Posterior cingulate gyrus (tissue), 11 donors: Measurements from ENCODE around the gene OR5B21.

Experiments used
- DNase-seq, 10 donors: peaks; one replicate each; pipeline versions ENCODE4 v3.0.0 to v3.0.0-alpha.2; 2020 to 2021; ENCODE audit warnings: mixed read lengths in 3 of 10
- intact Hi-C: fragments of 100-400 bp; cut with DNase I; formaldehyde crosslinking; loops from one replicate; pipeline ENCODE4 v1.15.1; 2023

OR5B21 gene

GRCh38 chr11:58508005-58508404, at the start of gene OR5B21:
TSS of gene OR5B21 (minus strand) at chr11:58508105. CDS start at chr11:58508105, 0 bp downstream.
- intact Hi-C loops, result no loop called here
- DNase-seq, result no peak

GRCh38 chr11:58549644-58550043, 41.7 kb upstream of the OR5B21 start:
- DNase-seq, result no peak

GRCh38 chr11:58546841-58547240, 38.9 kb upstream of the OR5B21 start:
- DNase-seq, result no peak
- intact Hi-C loops, result no loop called here

More at GRCh38 chr11:58549644-58550043, 41.7 kb upstream of the OR5B21 start:
- intact Hi-C loops, result no loop called here

- intact Hi-C loops, result no loop called here
- peak in 2 of 10 donors; percentile 72 to 80 for DNase-seq
These were observed 24.0 kb upstream of the OR5B21 start for GRCh38 chr11:58531865-58532341.

GRCh38 chr11:58530236-58530635, 22.3 kb upstream of the OR5B21 start:
- intact Hi-C loops, result no loop called here

GRCh38 chr11:58527429-58527828, 19.5 kb upstream of the OR5B21 start:
- intact Hi-C loops, result no loop called here
- peak in 1 of 10 donors; percentile 62 for DNase-seq

More at GRCh38 chr11:58530236-58530635, 22.3 kb upstream of the OR5B21 start:
- no peak for DNase-seq

GRCh38 chr11:58526721-58527120, 18.8 kb upstream of the OR5B21 start:
- DNase-seq, result no peak
- intact Hi-C loops, result no loop called here

- DNase-seq, result peak in 1 of 10 donors; percentile 22
- intact Hi-C loops, result no loop called here
These were observed 17.2 kb upstream of the OR5B21 start for GRCh38 chr11:58525037-58525614.

GRCh38 chr11:58524232-58525036, 16.5 kb upstream of the OR5B21 start:
- intact Hi-C loops, result no loop called here

GRCh38 chr11:58513747-58514367, 6.0 kb upstream of the OR5B21 start:
- DNase-seq, result peak in 6 of 10 donors; percentile 40 to 92 (median 44)
- intact Hi-C loops, result loop anchor here (10.0 kb wide), 3 partner anchors 759 to 1169 kb away; partner anchors contain the start of gene BTBD18

More at GRCh38 chr11:58524232-58525036, 16.5 kb upstream of the OR5B21 start:
- DNase-seq, result peak in 9 of 10 donors; percentile 34 to 93 (median 63)

- intact Hi-C loops, result loop anchor here (10.0 kb wide), 3 partner anchors 757 to 1167 kb away; partner anchors contain the start of gene BTBD18
- no peak for DNase-seq
These were observed 3.7 kb upstream of the OR5B21 start for GRCh38 chr11:58511636-58512035.

GRCh38 chr11:58509748-58510147, 1.8 kb upstream of the OR5B21 start:
- intact Hi-C loops, result loop anchor here (10.0 kb wide), 3 partner anchors 755 to 1165 kb away; partner anchors contain the start of gene BTBD18
- DNase-seq, result no peak

- DNase-seq, result no peak
- intact Hi-C loops, result no loop called here
These were observed 909 bp upstream of the OR5B21 start for GRCh38 chr11:58508814-58509213.

- no peak for DNase-seq
These were observed 550 bp downstream of the OR5B21 start for GRCh38 chr11:58507355-58507754.

GRCh38 chr11:58506935-58507334, 970 bp downstream of the OR5B21 start:
- DNase-seq, result no peak
- intact Hi-C loops, result no loop called here

More at GRCh38 chr11:58507355-58507754, 550 bp downstream of the OR5B21 start:
- intact Hi-C loops, result no loop called here

GRCh38 chr11:58505849-58506248, 2.1 kb downstream of the OR5B21 start:
- DNase-seq, result no peak
- intact Hi-C loops, result no loop called here

- DNase-seq, result no peak
- intact Hi-C loops, result no loop called here
These were observed 3.7 kb downstream of the OR5B21 start for GRCh38 chr11:58504232-58504631.

- no peak for DNase-seq
- intact Hi-C loops, result no loop called here
These were observed 4.5 kb downstream of the OR5B21 start for GRCh38 chr11:58503361-58503856.

- intact Hi-C loops, result no loop called here
These were observed 5.9 kb downstream of the OR5B21 start for GRCh38 chr11:58502004-58502403.

GRCh38 chr11:58498464-58498863, 9.4 kb downstream of the OR5B21 start:
- intact Hi-C loops, result no loop called here
- no peak for DNase-seq

More at GRCh38 chr11:58502004-58502403, 5.9 kb downstream of the OR5B21 start:
- no peak for DNase-seq

GRCh38 chr11:58497951-58498350, 10.0 kb downstream of the OR5B21 start:
- intact Hi-C loops, result no loop called here
- DNase-seq, result no peak
